CD4-positive, alpha-beta T cell treated with Interleukin-6 for 4 hours (primary cell): ENCODE results near the gene PPP1CA.
A peak's percentile ranks its signal among the peaks of the same experiment; 100 is the strongest.

Experiments
- DNase-seq: peaks from one replicate; pipeline ENCODE4 v3.0.0-alpha.2; 2020; ENCODE audit warnings: mixed read lengths

Gene PPP1CA

GRCh38 chr11:67400942-67401494, 640 bp downstream of the PPP1CA start:
- no peak for DNase-seq

GRCh38 chr11:67400251-67400941, 1.3 kb downstream of the PPP1CA start:
- DNase-seq = no peak

- no peak for DNase-seq
Observed at GRCh38 chr11:67398661-67399563, 2.7 kb downstream of the PPP1CA start.

GRCh38 chr11:67397986-67398660, 3.5 kb downstream of the PPP1CA start:
- DNase-seq = no peak

- DNase-seq = no peak
Observed at GRCh38 chr11:67397536-67397935, 4.1 kb downstream of the PPP1CA start.

GRCh38 chr11:67396587-67397389, 4.9 kb downstream of the PPP1CA start:
- DNase-seq = no peak

GRCh38 chr11:67396259-67396581, 5.4 kb downstream of the PPP1CA start:
- no peak for DNase-seq

DNA sequence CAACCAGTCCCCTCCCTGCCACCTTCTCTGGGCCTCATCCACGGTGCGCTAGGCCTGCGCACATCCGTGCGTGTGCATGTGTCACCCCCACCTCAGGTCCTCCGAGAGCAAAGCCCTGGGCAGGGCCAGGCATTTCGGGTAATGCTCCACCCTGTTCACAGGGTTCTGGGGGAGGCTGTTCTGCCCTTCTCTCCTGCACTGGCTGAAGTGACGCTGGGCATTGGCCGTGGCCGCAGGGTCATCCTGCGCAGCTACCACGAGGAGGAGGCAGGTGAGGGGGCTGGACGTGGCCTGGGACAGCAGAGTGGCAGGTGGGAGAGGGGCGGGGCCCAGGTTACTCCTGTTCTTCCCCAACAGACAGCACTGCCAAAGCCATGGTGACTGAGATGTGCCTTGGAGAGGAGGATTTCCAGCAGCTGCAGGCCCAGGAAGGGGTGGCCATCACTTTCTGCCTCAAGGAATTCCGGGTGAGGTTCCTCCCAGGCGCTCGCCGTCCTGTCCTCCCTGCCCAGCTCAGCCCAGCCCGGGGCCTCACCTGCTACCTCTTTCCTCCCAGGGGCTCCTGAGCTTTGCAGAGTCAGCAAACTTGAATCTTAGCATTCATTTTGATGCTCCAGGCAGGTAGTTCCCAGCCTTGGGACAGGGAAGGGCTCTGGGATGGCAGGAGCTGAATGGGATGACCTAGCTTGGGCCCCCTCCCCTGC, 6.0 kb downstream of the PPP1CA start:
- no peak for DNase-seq

GRCh38 chr11:67393990-67394389, 7.7 kb downstream of the PPP1CA start:
- no peak for DNase-seq

- no peak for DNase-seq
Observed at GRCh38 chr11:67393437-67393836, 8.2 kb downstream of the PPP1CA start.

- DNase-seq = no peak
Observed at GRCh38 chr11:67392183-67392715, 9.4 kb downstream of the PPP1CA start.

DNA sequence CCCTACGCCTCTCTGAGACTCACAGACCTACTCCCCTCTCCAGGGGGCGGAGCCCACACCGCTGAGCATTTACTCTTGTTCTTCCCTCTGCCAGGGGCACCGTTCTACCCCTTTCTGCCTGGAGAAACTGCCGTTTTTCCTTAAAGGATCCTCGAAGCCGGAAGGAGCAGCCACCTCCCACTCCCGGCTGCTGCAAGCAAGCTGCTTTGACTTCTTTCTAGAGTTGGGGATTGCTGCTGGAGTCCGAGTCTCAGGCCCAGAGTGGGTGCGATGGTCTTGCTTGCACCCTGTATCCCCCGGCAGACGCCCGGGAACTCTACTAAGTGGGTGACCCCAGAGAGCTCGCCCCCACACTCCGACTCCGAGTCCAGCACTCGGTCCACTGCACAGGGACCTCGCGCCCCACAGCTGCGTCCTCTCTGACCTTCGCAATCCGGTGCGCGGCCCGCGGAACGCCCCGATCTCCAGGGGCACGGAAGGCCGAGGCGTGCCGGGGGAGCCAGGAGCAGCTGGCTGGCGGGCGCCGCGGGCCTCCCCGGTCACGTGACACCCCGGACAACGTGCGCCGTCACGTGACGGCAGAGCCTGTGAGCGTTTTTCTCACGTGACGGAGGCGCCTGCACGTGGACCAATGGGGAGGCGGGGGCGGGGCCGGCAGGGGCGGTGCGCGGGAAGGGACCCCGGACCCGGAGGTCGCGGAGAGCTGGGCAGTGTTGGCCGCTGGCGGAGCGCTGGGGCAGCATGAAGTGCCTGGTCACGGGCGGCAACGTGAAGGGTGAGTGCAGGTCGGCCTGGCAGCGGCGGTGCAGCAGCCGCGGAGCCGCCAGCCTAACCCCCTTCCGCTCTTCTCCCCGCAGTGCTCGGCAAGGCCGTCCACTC, 10.1 kb downstream of the PPP1CA start, which contains the start of gene RAD9A:
Gene RAD9A, plus strand, starts transcription at position 683 of the 879 bp plus-strand sequence. Its CDS starts 59 bp downstream, at position 742.
- DNase-seq = peak; percentile 94

GRCh38 chr11:67390947-67391303, 10.7 kb downstream of the PPP1CA start:
- DNase-seq = no peak

GRCh38 chr11:67389477-67389876, 12.2 kb downstream of the PPP1CA start:
- peak; percentile 71 for DNase-seq

DNA sequence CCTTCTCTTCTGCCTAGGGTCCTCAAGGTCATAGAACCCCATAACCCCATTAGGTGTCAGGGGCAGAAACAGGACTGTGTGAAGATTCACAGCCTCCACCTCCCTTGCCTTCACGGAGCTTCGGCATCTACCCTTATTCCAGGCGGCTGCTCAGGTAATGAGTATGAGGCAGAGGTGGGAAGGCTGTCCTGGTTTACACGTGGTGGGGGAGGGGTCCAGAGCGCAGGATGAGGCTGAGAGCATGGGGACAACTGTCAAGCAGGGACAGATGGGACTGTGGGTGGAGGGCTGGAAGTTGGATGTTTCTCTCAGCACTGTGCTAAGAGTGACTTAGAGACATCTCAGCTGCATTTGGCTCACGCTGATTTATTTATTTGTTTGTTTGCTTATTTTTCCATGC, 14.1 kb downstream of the PPP1CA start:
- no peak for DNase-seq

DNA sequence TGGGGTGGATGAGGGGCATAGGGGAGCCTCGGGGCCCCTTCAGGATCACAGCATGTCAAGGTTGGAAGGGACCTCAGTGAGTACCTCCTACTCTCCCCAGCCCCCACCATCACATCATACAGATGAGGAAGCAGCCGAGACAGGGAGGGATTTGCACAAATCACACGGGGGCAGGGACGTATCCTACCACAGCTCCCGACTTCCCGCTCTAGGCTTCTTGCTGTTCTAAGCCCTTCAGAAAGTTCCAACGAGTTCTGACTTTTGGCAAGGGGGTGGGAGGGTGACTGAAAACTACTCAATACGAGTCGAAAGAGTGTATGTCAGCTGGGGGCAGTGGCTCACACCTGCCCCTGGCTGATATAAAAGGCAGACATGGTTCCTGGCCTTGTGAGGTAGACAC, 14.6 kb downstream of the PPP1CA start:
- no peak for DNase-seq

- DNase-seq = no peak
Observed at GRCh38 chr11:67384851-67385366, 16.7 kb downstream of the PPP1CA start.

GRCh38 chr11:67382276-67383136, 19.2 kb downstream of the PPP1CA start:
- DNase-seq = peak; percentile 84
